ENCODE data around the gene CCL24. TPM values are rescaled to one million over a fixed set of nuclear protein-coding genes. Genes with fewer than 3 reads are reported as not detected.

The CCL24 gene
- total RNA-seq, 1 donor from 2014 or later: not detected

DNA sequence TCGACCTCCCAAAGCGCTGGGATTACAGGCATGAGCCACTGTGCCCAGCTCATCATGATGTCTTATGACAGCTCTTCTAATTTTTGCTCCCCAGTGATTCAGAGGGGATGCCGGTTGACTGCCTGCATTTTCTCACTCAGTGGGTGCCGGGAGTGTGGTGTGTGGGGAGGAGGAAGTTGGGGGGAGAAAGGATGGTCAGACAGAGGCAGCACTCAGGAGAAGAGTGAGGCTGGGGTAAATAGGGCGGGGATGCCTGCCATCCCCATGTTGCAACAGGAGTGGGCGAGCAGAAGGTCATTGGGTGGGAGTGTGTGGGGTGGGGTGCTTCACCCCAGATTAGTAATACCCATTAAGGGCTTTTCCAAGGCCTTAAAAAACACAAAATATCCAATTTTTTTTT is 3.5 kb upstream of the CCL24 start:
- DNase-seq (ENCODE audit: low spot score in 2 of 2, unreplicated experiment in 2 of 2): no peak
- TF ChIP-seq, protein P1, sequence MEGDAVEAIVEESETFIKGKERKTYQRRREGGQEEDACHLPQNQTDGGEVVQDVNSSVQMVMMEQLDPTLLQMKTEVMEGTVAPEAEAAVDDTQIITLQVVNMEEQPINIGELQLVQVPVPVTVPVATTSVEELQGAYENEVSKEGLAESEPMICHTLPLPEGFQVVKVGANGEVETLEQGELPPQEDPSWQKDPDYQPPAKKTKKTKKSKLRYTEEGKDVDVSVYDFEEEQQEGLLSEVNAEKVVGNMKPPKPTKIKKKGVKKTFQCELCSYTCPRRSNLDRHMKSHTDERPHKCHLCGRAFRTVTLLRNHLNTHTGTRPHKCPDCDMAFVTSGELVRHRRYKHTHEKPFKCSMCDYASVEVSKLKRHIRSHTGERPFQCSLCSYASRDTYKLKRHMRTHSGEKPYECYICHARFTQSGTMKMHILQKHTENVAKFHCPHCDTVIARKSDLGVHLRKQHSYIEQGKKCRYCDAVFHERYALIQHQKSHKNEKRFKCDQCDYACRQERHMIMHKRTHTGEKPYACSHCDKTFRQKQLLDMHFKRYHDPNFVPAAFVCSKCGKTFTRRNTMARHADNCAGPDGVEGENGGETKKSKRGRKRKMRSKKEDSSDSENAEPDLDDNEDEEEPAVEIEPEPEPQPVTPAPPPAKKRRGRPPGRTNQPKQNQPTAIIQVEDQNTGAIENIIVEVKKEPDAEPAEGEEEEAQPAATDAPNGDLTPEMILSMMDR (IDR thresholded peaks at IDR 0.05; ENCODE audit: unreplicated experiment): no peak
- Mint-ChIP-seq H3K27ac (no peak overlapping the region), H3K36me3 (no peaks in the 10 kb centered on the region), H3K27me3 (ENCODE audit: low read depth) (peaks cover 1% of the 10 kb centered on the region), H3K4me3 (no peak overlapping the region), H3K9me3 (no peaks in the 10 kb centered on the region), H3K4me1 (no peaks in the 10 kb centered on the region)

DNA sequence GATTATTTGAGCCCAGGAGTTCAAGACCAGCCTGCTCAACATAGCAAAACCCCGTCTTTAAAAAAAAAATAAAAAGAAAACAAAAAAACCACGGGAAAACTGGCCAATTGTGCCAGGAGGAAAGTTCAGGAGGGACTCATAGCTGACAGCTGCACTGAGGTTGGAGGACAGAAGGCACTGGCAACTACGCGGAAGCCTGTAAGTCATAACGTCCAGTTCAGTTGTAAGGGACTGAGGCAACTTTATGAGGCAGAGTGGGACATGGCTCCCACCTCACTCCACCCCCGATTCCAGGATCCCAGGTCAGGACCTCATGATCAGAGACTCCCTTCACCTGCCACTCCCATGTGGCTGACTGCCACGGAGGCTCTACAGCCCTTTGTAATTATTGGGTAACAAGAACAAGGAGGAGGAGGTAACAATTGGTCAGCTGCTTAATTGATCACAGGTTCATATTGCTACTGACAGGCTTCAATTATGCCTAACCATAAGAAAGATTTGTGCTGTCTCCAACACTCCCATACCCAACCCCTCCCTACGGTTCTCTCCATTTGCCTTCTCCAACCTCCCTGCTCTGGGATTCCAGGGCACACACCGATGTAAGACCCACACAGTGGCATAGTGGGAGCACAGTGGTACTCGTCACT is 1.9 kb upstream of the CCL24 start:
- DNase-seq (ENCODE audit: low spot score in 2 of 2, unreplicated experiment in 2 of 2): no peak
- TF ChIP-seq, protein P1 (IDR thresholded peaks at IDR 0.05; ENCODE audit: unreplicated experiment): no peak
- no peaks in the 10 kb centered on the region for H3K36me3 Mint-ChIP-seq
- H3K4me1 Mint-ChIP-seq: no peaks in the 10 kb centered on the region
- no peak overlapping the region for H3K27ac Mint-ChIP-seq
- no peaks in the 10 kb centered on the region for H3K9me3 Mint-ChIP-seq
- H3K4me3 Mint-ChIP-seq: no peak overlapping the region
- H3K27me3 Mint-ChIP-seq (ENCODE audit: low read depth): peaks cover 1% of the 10 kb centered on the region

DNA sequence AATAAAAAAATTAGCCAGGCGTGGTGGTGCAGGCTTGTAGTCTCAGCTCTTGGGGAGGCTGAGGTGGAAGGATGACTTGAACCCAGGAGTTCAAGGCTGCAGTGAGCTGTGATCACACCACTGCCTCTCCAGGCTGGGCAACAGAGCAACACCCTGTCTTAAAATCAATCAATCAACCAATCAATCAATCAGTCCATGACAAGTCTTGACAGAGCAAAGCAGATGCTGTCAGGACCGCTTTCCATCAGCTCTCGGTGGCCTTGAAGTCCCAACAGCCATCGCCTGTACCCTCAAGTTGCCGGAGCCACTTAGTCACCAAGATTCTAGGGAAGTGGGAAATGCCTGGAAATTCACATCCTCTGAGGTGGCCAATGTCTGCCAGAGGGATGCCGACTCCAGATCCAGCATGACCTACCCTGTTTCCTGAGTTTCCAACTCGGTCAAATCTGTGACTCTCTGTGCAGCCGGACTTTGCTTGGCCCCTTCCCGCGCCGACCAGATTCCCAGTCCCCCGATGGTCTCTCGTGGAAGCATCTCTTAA is 871 bp upstream of the CCL24 start:
- Mint-ChIP-seq H3K27ac (no peak overlapping the region), H3K9me3 (no peaks in the 10 kb centered on the region), H3K4me1 (no peaks in the 10 kb centered on the region), H3K4me3 (no peak overlapping the region), H3K27me3 (ENCODE audit: low read depth) (peaks cover 1% of the 10 kb centered on the region), H3K36me3 (no peaks in the 10 kb centered on the region)
- TF ChIP-seq, protein P1 (IDR thresholded peaks at IDR 0.05; ENCODE audit: unreplicated experiment): no peak
- no peak for DNase-seq (ENCODE audit: low spot score in 2 of 2, unreplicated experiment in 2 of 2)

DNA sequence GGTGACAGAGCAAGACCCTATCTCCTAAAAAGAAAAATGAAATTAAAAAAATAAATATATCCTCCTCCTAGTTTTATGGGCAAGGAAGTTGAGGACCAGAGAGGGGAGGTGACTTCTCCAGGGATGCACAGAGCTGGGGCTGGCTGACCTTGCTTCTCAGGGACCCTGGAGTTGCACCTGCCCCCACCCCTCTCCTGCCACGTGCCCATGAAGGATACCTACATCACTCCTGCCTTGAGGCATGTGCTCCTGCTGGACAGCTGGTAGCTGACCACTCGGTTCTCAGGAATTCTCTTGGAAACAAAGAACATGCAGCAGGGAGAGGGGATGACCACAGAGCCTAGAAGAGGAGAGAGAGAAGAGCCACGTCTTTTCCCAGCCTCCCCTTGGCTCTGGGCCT is 522 bp downstream of the CCL24 start:
- TF ChIP-seq, protein P1 (IDR thresholded peaks at IDR 0.05; ENCODE audit: unreplicated experiment): no peak
- Mint-ChIP-seq H3K36me3 (no peaks in the 10 kb centered on the region), H3K27me3 (ENCODE audit: low read depth) (peaks cover 1% of the 10 kb centered on the region), H3K9me3 (peaks cover 2% of the 10 kb centered on the region), H3K4me1 (no peaks in the 10 kb centered on the region), H3K27ac (no peak overlapping the region), H3K4me3 (no peak overlapping the region)
- no peak for DNase-seq (ENCODE audit: low spot score in 2 of 2, unreplicated experiment in 2 of 2)

DNA sequence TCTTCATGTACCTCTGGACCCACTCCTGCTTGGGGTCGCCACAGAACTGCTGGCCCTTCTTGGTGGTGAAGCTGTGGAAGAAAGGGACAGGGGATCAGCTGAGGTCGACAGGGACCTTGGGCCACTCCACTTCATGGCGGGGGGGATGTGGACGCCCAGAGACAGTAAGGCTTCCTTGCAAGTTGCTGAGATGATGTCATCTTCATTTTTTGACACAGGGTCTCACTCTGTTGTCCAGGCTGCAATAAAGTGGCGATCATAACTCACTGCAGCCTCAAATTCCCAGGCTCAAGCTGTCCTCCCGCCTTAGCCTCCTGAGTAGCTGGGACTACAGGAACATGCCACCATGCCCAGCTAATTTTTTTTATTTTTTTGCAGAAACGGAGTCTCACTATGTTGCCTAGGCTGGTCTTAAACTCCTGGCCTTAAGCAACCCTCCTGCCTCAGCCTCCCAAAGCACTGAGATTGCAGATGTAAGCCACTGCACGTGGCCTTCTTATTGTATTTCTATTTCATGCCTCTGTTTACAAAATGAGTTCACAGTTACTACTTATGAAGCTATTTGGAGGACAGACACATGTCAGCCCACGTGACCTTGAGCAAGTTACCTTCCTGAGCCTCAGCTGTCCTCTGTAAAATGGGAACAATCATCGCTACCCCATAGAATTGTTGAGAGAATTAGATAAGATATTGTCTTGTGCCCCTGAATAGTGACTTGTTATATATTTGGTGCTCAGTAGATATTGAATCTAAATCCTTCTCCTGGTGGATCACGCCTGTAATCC is 1.5 kb downstream of the CCL24 start:
- TF ChIP-seq, protein P1 (IDR thresholded peaks at IDR 0.05; ENCODE audit: unreplicated experiment): no peak
- H3K27me3 Mint-ChIP-seq (ENCODE audit: low read depth): peaks cover 1% of the 10 kb centered on the region
- H3K4me1 Mint-ChIP-seq: no peaks in the 10 kb centered on the region
- DNase-seq (ENCODE audit: low spot score in 2 of 2, unreplicated experiment in 2 of 2): no peak
- H3K36me3 Mint-ChIP-seq: no peaks in the 10 kb centered on the region
- H3K9me3 Mint-ChIP-seq: peaks cover 8% of the 10 kb centered on the region
- no peak overlapping the region for H3K4me3 Mint-ChIP-seq
- no peak overlapping the region for H3K27ac Mint-ChIP-seq
